ENCODE results near the gene MARK3. TPM values are rescaled to one million over a fixed set of nuclear protein-coding genes. Genes with fewer than 3 reads are reported as not detected.

MARK3 gene
- total and polyA plus RNA-seq, 2 donors from 2014 or later: 39.8 to 83.1 TPM

DNA sequence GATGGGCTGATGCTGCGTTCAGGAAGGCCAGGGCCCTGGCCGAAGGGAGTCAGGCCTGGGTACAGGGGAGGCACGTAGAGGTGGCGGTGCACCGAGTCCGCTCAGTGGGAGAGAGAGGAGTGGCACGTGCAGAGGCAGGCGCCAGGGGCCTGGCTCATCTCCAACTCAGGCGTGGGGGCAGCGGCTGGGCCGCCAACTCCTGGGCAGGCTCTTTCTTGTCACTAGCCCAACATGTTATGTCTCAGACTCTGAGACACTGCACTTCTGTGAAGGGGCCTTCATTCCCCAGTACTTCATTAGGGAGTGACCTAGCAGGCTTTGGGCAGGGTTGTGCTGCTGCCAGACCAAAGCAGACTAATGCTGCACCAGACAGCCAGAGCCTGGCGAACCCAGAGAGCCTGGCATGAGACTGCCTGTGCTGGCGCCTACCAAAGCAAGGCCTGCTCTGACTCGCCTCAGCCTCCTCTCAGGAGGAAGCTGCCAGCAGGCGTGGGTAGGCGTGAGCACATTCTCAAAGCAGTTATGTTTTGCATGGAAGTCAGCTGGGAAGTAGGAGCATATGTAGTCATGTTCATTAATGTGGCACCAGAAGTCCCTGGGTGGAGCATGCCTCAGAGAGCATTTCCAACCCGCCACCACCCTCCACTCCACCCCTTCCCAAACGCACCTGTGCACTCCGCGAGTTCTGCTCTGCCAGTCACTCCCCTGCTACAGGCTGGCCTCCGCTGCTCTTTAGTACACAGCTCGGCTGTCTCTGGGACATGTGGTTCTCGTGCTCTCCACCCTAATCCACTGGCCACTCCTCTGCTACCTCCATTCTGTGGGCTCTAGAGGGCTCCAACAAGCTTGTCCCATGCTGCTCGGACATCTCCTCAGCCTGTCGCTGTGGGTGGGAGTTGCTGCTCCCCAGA is 127.7 kb downstream of the MARK3 start:
- no peak for TF ChIP-seq CTCF (IDR thresholded peaks at IDR 0.05; ENCODE audit: borderline replicate concordance, extremely low read depth, insufficient read depth)
- Histone ChIP-seq H3K27me3 (ENCODE audit: control insufficient read depth, insufficient read depth, low read length) (no peaks in the 10 kb centered on the region), H3K4me1 (ENCODE audit: control insufficient read depth in 2 of 3, insufficient read depth in 2 of 3, low read depth in 1 of 3, low read length in 3 of 3) (peaks cover 2 to 16% (median 13%) of the 10 kb centered on the region in 3 donors), H3K36me3 (ENCODE audit: control insufficient read depth in 2 of 3, insufficient read depth in 3 of 3, low read length in 3 of 3) (peaks cover 0 to 12% (median 6%) of the 10 kb centered on the region in 3 donors), H3K9ac (ENCODE audit: low read length in 3 of 3) (peak overlapping the region in 1 of 3 donors; percentile 84), H3K27ac (ENCODE audit: low read depth in 2 of 2, low read length in 2 of 2) (peak overlapping the region; percentile 81 to 89), H3K9me3 (ENCODE audit: control insufficient read depth in 2 of 3, insufficient read depth in 1 of 3, low read length in 3 of 3) (no peaks in the 10 kb centered on the region), H3K4me3 (ENCODE audit: low read length in 3 of 3) (no peak overlapping the region)
- intact Hi-C loops (cut with DNase I): no loop called here
- peak; percentile 43 to 92 (median 62) for DNase-seq
- FAIRE-seq: no peak

DNA sequence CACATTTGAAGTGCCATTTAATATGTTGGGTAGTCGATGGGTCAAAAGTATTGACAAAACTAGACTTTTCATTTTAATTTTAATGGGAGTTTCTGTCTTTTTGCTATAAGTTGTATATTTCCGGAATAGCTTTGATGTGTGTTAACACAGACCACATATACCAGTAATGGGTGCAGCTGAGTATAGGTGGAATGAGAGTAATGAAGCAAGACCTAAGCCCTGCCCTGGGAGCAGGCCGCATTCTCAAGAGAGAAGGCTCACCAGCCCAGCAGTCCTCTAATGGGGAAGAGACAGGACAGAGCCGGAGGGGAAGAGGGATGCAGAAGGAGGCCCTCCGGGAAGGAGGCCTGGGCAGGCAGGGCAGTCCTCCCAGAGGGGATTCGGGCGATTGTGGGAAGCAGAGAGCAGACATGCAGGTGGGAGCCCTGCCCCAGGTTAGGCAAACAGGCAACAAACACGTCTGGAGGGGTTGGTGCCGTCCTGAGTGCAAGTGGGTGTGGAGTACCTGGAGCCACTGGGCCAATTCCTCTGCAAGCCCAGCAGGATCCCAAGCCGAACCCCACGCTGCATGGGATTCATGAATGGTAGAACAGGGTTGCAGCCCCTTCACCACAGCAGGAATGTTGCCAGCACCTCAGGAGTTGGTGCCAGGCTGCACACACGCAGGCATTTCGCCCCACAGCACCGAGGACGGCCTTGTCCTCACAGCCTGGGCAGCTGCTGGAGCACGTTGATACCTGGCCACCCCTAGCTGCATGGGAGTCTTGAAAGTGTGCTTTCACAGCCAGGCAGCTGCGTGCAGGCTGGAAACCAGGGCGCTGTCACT is 129.6 kb downstream of the MARK3 start:
- FAIRE-seq (no peak), DNase-seq (peak in 2 of 5 donors; percentile 30 to 53)
- H3K27ac ChIP-seq (ENCODE audit: low read depth in 2 of 2, low read length in 2 of 2): no peak overlapping the region
- no peak overlapping the region for H3K4me3 ChIP-seq (ENCODE audit: low read length in 3 of 3)
- H3K9ac ChIP-seq (ENCODE audit: low read length in 3 of 3): no peak overlapping the region
- H3K9me3 ChIP-seq (ENCODE audit: control insufficient read depth in 2 of 3, insufficient read depth in 1 of 3, low read length in 3 of 3): no peaks in the 10 kb centered on the region
- intact Hi-C loops (cut with DNase I): no loop called here
- no peak for TF ChIP-seq CTCF (IDR thresholded peaks at IDR 0.05; ENCODE audit: borderline replicate concordance, extremely low read depth, insufficient read depth)
- H3K36me3 ChIP-seq (ENCODE audit: control insufficient read depth in 2 of 3, insufficient read depth in 3 of 3, low read length in 3 of 3): peaks cover 0 to 9% (median 6%) of the 10 kb centered on the region in 3 donors
- no peaks in the 10 kb centered on the region for H3K27me3 ChIP-seq (ENCODE audit: control insufficient read depth, insufficient read depth, low read length)
- peaks cover 2 to 30% (median 24%) of the 10 kb centered on the region in 3 donors for H3K4me1 ChIP-seq (ENCODE audit: control insufficient read depth in 2 of 3, insufficient read depth in 2 of 3, low read depth in 1 of 3, low read length in 3 of 3)

- no peaks in the 10 kb centered on the region for H3K27me3 ChIP-seq (ENCODE audit: control insufficient read depth, insufficient read depth, low read length)
- no peak overlapping the region for H3K27ac ChIP-seq (ENCODE audit: low read depth in 2 of 2, low read length in 2 of 2)
- TF ChIP-seq CTCF (IDR thresholded peaks at IDR 0.05; ENCODE audit: borderline replicate concordance, extremely low read depth, insufficient read depth): no peak
- H3K9me3 ChIP-seq (ENCODE audit: control insufficient read depth in 2 of 3, insufficient read depth in 1 of 3, low read length in 3 of 3): no peaks in the 10 kb centered on the region
- intact Hi-C loops (cut with DNase I): no loop called here
- DNase-seq (peak in 1 of 5 donors; percentile 35), FAIRE-seq (no peak)
- H3K9ac ChIP-seq (ENCODE audit: low read length in 3 of 3): no peak overlapping the region
- no peak overlapping the region for H3K4me3 ChIP-seq (ENCODE audit: low read length in 3 of 3)
- peaks cover 2 to 36% (median 24%) of the 10 kb centered on the region in 3 donors for H3K4me1 ChIP-seq (ENCODE audit: control insufficient read depth in 2 of 3, insufficient read depth in 2 of 3, low read depth in 1 of 3, low read length in 3 of 3)
- H3K36me3 ChIP-seq (ENCODE audit: control insufficient read depth in 2 of 3, insufficient read depth in 3 of 3, low read length in 3 of 3): no peaks in the 10 kb centered on the region
Observed at GRCh38 chr14:103516426-103517173, 131.4 kb downstream of the MARK3 start.
